OCI-LY1 (cell line): ENCODE results near the gene ASZ1.

Experiments used
- EZH2 ChIP-seq: fragments of 200-600 bp; sonication (generic), shearing (Covaris generic); IDR thresholded peaks from 2 replicates; pipeline ENCODE4 v1.8.0; 2017; ENCODE audit warnings: borderline replicate concordance, mixed run types, mild to moderate bottlenecking, antibody characterized with exemption, low read length, moderate library complexity, mixed read lengths
- TF ChIP-seq, protein P1 (sequence below): fragments of 200-600 bp; sonication (generic), shearing (Covaris generic); IDR thresholded peaks from 2 replicates; pipeline ENCODE4 v1.5.1; 2017; ENCODE audit warnings: mild to moderate bottlenecking, antibody characterized with exemption, low read length, moderate library complexity, mixed read lengths

DNA sequence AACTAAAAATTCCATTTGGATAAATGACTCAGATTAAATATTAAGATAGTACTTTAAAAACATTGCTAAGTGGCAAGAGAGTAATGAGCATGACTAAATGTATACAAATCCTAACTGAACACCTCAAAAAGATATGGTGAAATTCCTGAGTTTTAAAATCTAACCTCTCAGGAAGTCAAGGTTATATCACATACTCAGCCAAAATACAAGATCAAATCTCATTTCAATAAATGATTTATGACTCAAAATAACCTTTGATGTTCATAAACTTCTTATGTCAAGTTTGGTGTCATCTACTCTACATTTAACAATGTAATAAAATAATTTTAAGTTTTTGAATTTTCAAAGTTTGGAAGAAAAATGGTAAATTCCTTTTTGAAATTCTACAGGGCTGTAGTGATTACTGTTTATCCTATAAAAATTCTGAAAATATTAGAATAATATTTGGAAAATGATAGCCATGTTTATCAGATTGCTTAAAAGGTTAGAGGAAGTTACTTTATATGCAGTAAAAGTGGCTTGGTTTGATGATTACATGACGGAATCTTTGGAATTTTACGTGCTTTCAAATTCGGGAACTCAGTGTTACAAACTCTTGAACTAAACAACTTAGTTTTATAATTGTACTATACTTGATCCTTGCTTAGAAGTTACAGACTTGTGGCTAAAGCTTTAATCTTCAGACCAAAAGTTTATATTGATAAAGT is 43.7 kb downstream of the ASZ1 start:
- TF ChIP-seq, protein P1, sequence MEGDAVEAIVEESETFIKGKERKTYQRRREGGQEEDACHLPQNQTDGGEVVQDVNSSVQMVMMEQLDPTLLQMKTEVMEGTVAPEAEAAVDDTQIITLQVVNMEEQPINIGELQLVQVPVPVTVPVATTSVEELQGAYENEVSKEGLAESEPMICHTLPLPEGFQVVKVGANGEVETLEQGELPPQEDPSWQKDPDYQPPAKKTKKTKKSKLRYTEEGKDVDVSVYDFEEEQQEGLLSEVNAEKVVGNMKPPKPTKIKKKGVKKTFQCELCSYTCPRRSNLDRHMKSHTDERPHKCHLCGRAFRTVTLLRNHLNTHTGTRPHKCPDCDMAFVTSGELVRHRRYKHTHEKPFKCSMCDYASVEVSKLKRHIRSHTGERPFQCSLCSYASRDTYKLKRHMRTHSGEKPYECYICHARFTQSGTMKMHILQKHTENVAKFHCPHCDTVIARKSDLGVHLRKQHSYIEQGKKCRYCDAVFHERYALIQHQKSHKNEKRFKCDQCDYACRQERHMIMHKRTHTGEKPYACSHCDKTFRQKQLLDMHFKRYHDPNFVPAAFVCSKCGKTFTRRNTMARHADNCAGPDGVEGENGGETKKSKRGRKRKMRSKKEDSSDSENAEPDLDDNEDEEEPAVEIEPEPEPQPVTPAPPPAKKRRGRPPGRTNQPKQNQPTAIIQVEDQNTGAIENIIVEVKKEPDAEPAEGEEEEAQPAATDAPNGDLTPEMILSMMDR: no peak
- no peak for TF ChIP-seq EZH2
